22Rv1 (cell line): Measurements from ENCODE around the gene DUOXA2.
A peak's percentile ranks its signal among the peaks of the same experiment; 100 is the strongest.

Experiments used
- CTCF ChIP-seq: fragments of 450-650 bp; IDR thresholded peaks from 2 replicates; pipeline ENCODE4 v1.5.1; 2017; ENCODE audit warnings: mild to moderate bottlenecking
- ZFX ChIP-seq: fragments of 450-650 bp; IDR thresholded peaks from 2 replicates; pipeline ENCODE4 v1.6.1; 2017; ENCODE audit warnings: antibody characterized with exemption, borderline replicate concordance

- TF ChIP-seq CTCF, result 0 out of 2 replicates have a peak, but pooled peaks have one; percentile 5
- no peak for TF ChIP-seq ZFX
Observed at GRCh38 chr15:45136378-45136764, 22.2 kb downstream of the DUOXA2 start.
